Ramos (cell line): ENCODE results near the gene DPM2.

Experiments used
- in situ Hi-C: fragments of 300-500 bp; cut with MboI; formaldehyde crosslinking; loops from one replicate; pipeline ENCODE4 v1.14.3; 2022; ENCODE audit warnings: low sequenced_read_pairs; ENCODE audit not compliant: unreplicated experiment

The DPM2 gene

DNA sequence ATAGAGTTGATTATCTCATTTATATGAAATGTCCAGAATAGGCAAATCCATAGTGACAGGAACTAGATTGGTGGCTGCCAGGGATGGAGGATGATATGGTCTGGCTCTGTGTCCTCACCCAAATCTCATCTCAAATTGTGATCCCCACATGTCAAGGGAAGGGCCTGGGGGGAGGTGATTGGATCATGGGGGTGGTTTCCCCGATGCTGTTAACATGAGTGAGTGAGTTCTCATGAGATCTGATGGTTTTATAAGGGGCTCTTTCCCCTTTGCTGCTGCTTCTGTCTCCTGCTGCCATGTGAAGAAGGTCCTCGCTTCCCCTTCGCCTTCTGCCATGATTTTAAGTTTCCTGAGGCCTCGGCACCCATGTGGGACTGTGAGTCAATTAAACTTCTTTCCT lies 21.7 kb upstream of the DPM2 start:
- in situ Hi-C loops = no loop called here

DNA sequence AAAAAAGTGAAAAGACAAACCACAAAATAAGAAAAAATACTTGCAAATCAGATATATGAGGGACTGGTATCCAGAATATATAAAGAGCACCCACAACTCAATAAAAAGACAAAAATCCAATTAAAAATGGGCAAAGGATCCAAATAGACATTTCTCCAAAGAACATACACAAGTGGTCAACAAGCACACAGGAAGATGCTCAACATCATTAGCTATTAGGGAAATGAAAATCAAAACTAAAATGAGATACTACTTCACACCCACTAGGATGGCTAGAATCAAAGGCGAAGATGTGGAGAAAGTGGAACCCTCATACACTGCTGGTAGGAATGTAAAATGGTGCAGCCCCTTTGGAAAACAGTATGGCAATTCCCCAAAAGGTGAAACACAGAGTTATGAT lies 21.1 kb upstream of the DPM2 start:
- in situ Hi-C loops = no loop called here

DNA sequence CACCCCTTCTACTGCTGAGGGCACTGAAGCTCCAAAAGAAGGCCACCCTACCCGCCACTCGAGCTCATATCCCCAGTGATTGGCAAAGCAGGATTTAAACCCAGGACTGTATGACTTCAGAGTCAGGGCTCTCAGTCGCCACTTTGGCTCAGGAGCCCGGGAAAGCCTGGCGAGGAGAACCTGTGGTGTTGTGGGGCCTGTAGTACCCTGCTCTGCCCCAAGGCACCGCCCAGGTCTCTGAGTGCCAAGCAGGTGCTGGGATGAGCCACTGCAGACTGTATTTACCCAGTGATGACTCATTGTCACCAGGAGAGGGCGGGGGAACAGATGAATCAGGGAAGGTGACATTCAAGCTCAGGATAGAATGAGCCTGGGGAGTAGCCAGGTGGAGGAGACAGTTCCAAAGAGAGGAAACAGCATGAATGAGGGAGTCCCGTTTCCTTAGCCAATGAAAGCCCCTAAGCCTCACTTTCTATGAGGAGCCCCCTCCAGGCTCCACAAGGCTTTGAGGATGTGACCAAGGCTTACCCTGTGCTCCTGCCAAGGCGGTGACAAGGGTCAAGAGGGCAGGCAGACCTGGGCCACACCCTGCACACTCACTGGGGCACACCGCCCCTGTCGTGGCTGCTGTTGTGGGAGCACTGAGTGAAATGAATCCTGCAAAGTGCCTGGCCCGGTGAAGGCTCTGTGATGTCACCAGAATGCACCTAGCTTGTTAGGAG lies 17.8 kb upstream of the DPM2 start:
- in situ Hi-C loops = no loop called here

DNA sequence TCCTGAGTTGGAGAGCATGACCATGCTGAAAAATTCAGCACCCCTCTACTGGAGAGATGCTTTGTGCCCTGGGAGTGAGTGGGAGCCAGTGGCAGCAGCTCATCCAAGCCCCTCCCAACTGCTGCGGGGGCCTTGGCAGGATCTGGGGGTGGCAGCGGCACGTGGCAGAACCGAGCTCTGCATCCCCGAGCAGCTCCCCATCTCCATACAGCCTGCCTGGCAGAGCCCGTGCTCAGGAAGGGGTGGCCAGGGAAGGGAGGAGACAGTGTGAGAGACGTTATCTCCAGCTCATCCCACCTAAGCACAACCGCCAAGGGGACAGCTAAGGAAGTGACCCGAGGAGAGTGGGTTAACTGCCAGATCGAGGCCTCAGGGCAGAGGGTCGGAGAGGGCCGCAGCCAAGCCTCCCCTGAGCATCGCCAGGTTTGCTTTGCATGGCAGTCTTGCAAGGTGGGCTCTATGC lies 17.2 kb upstream of the DPM2 start:
- in situ Hi-C loops = no loop called here

DNA sequence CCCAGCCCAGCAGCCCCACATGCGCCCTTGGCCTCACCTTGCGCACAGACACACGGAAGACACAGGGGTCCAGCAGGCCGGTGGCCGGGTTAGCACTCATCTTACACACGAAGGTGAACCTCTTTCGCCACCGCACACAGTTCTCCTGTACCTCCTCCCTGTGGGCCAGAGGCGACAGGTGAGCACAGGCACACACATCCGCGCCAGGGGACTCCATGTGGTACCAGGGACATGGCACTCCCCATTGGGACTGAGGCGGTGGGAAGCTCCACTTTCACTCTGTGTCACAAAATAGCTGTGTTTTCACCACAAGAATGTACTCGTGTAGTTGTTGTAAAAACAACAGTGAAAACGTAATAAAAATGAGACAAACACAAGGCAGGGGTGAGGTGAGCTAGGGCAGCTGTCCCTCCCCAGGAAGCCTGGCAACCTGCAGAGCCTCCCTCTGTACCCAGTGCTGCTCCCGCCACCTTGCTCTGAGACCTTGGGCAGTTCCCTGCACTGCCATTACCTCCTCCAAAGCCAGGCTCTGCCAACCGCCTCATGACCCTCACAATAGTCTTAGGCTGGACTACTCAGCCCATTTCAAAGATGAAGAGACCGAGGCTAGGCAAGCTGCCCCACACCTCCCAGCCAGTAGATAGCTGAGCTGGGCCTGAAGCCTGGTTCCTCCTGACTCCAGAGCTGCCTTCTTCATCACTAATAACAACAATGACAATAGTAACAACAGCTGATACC lies 16.3 kb upstream of the DPM2 start:
- in situ Hi-C loops = no loop called here

DNA sequence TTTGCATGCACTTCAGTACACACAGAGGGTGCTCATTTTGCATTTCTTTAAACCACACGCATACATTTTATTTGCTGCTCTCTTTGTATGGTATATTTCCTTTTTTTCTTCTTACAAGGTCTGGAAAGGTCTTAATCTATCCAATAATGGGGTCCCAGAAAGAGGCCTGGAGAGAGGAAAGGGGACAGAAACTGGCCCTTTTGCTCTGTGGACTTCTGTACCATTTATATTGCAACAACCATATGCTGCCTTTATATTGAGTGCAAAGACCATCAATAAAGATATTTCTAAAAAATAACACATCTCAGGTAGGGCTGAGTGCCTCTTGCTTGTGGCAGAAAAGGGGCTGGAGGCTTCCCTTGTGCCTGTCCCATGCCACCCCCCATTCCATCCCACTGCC lies 15.5 kb upstream of the DPM2 start:
- in situ Hi-C loops = no loop called here

DNA sequence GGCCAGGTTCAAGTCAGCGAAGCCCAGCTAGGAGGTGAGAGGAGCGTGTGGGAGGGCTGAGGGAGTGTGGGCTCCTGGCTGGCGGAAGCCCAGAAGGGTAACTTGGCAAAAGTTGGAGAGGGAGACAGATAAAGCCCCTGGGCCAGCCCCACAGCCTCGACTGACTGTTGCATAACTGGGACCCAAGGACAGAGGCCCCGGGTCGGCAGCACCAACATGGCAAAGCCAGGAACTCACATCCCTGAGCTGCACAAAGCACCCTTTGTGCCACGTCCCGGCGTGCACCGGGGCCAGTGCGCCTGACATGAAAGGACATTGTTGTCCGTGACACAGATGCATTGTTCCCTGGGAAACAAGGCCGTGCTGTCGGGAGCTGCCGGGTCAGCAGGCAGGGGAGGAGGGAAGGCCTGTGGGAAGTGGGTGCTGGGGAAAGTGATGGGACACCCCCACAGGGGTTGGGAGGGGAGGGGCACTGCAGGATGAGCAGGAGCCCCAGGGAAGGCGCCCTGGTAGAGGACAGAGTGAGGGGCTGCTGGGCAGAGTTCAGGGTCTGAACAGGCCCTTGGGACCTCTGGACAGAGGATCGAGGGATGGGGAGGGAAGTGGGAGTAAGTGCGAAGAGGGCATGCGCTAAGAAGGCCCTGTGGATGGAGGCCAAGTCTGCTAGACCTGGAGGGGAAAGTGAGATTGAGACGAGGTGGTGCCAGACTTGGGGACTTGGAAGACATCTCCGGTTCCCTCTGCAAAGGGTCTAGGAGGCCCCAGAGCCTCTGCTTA lies 13.0 kb upstream of the DPM2 start:
- in situ Hi-C loops = no loop called here

DNA sequence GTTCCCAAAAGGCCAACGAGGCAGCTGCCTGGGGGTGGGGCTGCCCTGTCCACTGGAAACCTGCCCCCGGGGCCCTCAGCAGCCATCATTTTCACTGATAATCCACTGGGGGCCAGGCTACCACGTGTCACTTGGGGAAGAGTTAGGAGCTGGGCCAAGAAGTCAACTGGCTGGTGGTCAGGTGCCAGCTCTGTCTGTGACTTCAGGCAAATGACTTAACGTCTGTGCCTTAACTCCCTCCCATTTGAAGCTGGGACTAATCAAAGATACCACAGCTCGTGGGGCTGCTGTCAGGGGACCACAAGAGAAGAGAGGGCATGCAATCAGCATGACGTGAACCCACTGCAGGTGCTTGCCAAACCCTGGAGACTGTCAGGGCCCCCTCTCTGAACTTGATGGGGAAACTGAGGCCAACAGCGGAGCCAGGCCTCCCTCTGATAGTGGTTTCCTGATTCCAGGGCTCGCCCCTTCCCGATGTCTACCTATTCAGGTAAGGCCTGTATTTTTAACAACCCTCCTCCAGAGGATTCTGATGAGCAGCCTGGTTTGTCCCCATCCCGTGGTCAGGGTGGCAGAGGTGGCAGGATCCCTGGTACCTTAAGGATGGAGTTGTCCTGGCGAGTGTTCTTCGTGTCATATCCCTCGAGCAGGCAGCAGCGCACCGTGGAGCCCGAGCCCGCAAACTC lies 12.3 kb upstream of the DPM2 start:
- in situ Hi-C loops = loop anchor here (5.0 kb wide), 1 partner anchor 82 kb away; no protein-coding TSS in a partner anchor

DNA sequence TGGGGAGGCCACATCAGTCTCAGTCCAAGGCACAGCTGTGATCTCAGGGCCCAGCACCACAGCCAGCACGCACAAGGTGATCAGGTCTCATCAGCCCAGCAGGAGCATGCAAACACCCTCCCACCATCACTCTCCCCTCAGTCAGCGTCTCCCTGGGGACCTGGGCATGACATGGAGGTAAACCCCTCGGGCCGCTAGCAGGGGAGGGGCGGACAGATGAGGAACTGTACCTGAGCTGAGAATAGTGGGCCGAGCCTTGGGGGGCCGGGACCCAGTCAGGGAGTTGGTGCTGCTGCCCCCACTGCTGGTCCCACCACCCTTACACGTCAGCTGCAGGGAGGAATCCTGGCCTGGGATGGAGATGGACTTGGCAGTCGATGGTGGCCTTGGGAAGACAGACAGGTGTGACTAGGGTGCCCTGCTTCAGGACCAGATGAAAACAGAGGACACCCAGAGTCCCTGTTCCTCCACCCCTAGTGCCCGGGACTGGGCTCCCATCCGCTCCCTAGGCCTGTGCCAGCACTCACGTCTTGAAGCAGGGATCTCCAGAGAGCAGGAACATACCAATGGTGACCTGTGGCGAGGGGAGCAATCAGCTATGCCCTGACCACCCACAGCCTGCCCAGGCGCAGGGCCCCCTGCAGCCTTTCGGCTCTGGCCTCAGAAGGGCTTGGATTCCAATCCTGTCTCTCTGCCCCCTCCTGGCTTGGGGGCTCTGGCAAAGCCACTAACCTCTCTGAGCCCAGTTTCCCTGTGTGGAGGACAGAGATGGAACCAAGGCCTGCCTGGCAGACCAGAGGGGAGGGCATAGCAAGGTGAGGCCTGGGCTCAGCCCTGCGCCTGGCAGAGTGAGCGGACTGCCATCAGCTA lies 10.4 kb upstream of the DPM2 start:
- in situ Hi-C loops = loop anchor here (5.0 kb wide), 1 partner anchor 84 kb away; no protein-coding TSS in a partner anchor

DNA sequence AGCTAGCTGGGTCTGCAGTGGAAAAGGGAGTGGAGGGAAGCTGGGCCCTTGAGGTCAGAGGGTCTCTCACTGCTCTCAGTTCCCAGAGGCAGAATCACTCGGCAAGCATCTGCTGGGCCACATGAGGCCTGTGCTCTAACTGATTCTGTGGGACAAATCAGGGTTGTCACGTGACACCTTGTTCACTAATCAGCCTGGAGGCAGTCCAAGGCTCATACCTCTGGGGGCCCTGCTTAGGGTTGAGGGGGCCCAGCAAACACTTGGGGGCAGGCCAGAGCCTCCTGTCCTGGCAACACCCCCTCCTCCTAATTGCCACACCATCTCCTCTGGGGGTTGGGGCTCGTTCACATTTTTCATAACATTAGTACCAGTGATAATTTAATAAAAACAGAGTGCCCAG lies 9.1 kb upstream of the DPM2 start:
- in situ Hi-C loops = loop anchor here (5.0 kb wide), 1 partner anchor 86 kb away; no protein-coding TSS in a partner anchor

DNA sequence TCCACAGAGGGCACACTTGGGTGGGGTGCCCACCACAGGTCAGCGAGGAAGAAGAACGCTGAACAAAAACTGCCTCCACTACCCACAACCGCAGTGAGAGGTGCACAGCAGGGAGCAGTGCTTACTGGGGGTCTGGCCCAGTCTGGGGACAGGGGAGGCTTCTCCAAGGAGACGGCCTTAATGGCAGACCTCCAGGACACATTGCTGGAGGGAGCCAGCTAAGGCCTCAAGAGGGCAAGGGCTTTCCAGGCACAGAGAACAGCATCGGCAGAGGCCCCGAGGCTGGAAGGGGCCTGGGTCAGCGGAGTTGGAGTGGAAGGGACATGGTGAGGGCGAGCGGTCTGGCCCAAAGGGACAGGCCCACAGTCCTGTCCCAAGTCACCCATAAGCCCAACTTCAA lies 8.3 kb upstream of the DPM2 start:
- in situ Hi-C loops = loop anchor here (5.0 kb wide), 1 partner anchor 86 kb away; no protein-coding TSS in a partner anchor

DNA sequence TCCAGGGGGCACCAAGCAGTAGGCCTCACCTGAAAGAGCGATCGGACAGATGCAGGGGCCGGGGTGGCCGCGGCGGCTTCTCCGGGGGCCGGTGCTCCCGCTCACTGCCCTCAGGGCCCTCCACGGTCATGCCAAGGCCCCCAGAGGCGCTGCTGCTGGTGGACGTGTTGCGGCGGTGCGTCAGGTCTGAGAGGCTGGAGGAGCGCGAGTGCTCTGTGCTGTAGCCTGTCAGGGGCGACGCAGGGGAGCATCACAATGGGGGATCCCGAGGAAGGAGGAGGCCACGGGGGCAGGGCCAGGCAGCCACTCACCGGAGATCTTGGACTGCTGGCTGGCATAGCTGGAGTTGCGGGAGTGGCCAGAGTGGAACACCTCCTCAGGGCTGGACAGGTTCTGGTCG lies 7.7 kb upstream of the DPM2 start:
- in situ Hi-C loops = loop anchor here (5.0 kb wide), 1 partner anchor 87 kb away; no protein-coding TSS in a partner anchor

DNA sequence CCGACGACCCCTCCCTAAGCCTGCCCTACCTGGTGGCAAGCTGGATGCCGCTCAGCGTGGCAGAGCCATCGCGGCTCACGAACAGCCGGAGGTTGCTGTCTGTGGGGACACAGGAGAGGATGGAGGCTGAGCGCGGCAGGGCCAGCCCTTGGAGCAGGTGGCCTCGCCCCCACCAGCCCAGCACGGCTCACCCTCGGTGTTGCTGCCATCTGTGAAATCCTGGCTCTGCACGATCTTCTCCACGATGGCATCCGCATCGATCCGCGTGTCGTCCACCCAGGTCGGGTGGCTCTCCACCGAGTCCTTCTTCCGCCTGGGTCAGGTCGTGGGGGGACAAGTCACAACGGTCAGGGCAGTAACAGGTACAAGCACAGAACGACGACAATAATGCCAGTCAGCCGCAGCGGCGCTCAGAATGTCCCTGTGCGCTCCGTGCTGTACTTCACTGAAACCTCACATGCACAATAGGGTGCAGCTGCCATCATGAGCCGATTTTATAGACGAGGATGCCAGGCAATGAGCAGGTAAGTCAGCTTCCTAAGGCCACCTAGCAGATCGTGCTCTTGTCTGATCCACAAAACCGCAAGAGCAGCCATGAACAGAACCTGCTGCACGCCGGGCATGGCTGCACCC lies 7.0 kb upstream of the DPM2 start:
- in situ Hi-C loops = loop anchor here (5.0 kb wide), 1 partner anchor 88 kb away; no protein-coding TSS in a partner anchor

DNA sequence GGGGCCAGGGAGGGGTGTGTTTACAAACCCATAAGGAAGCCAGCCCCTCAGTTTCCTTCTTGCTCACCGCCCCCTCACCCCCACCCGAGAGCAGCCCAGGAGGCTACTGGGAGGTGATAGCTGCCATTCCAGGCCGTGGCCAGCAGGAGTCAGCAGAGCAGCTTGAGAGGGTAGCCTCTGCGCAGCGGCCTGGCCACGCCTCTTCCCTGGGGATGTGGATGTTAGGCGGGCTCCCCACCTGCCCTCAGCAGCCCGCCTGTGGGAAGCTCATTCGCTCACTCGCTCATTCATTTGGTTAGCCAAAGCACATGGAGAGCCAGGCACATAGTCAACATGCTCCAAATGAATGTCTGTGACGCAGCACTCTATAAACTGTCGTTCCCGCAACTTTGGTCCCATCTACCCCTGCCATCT lies 6.1 kb upstream of the DPM2 start:
- in situ Hi-C loops = no loop called here

DNA sequence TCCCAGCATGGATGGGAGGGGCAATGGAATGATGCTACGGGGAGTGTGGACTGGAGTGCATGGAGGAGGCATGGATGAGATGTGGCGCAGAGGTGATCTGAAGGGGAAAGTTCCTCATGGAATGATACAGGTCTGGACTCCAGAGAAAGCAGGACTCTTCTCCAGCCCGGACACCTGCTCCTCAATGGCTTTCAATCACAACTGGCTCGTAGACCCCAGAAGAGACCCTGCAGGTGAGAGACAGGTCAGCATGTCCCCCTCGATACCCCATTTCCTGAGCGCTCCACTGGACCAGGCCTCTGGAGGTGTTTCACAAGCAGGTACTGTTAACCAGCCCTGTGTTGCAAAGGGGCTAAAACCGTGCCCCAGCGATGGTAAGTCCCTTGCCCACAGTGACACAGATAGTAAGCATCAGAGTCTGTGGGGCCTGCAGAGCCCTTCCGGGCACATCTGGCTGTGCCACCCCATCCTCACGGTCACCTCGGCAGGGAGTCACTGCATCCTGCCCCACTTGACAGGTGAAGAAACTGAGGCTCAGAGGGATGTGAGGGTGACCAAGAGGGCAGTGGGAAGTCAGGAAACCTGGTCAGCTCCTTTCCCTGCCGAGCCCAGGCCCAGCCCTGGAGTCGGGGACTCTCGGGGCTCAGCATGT lies 5.5 kb upstream of the DPM2 start:
- in situ Hi-C loops = no loop called here

DNA sequence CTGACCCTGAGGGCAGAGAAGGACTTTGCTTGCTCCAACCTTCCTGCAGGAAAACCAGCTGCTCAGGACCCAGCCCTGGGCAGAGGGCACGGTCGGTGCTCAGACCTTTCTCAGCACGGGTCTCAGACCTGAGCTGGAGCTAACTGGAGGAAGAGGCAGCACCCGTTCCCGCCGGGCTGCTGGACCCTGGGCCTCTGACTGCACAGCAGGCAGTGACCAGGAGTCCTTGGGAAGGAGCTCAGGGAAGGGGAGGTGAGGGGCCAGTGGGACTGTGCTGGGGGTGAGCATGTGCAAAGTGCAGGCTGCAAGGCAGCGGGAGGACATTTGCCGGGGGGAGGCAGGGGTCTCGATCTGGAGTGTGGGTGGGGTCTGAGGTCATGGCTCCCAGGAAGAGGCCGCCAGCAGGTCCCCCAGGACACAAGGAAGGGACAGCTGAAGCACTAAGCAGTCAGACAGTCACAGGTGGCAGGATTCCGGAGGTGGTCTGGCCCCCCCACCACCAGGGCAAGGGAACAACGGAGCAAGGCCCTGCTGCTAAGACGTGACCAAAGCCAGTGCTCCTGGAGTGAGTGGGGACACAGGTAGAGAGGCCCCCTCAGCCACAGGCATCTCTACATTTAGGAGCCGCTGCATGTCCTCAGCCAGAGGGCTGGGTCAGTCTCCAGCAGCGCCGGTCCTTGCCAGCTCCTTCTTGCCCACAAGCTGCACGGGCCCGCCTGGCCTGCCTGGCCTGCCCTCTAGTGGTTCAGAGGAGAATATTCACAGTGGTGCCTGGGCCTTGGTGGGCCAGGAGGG lies 4.8 kb upstream of the DPM2 start:
- in situ Hi-C loops = no loop called here

DNA sequence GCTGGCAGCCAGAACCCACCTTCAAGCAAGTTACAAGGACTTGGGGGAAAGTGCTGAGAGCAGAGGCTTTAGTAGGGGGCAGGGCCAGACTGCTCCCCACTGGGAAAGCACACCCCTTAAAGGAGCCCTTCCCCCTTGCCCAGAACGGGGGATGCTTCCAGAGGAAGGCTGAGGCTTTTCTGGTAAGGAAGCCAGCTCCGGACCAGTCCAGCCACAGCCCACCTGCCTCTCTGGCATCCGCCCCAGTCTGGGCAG lies 4.2 kb upstream of the DPM2 start:
- in situ Hi-C loops = no loop called here
